ENCODE data around the gene HTRA3.

HTRA3 gene

DNA sequence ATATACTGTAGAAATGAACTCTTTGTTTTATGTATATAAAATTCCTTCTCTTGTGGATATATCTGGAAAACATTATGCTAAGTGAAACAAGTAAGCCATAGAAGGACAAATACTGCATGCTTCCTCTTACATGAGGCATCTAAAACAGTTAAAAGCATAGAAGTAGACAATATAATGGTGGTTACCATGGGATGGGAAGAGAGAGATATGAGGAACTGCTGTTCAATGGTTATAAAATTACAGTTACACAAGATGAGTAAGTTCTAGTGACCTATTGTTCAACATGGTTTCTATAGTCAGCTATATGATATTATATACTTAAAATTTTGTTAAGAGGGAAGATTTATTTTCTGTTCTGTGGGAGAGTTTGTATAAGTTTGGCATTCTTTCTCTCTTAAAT, 43.4 kb downstream of the HTRA3 start:
- TF ChIP-seq ZNF549 (tag by site-specific recombination; IDR thresholded peaks at IDR 0.05) (no peak), RBAK (tag by site-specific recombination; IDR thresholded peaks at IDR 0.05) (no peak), ZNF239 (tag by site-specific recombination; IDR thresholded peaks at IDR 0.05) (no peak), HOXA7 (CRISPR knock-in tag; IDR thresholded peaks at IDR 0.05; ENCODE audit: borderline replicate concordance) (no peak), MEIS1 (CRISPR knock-in tag; IDR thresholded peaks at IDR 0.05; ENCODE audit: borderline replicate concordance) (no peak), ZNF660 (tag by site-specific recombination; IDR thresholded peaks at IDR 0.05) (no peak), ZNF664 (tag by site-specific recombination; IDR thresholded peaks at IDR 0.05) (no peak), SP2 (tag by site-specific recombination; IDR thresholded peaks at IDR 0.05) (no peak), ZNF10 (tag by site-specific recombination; IDR thresholded peaks at IDR 0.05) (no peak), FEZF1 (tag by site-specific recombination; IDR thresholded peaks at IDR 0.05) (no peak), ZNF514 (tag by site-specific recombination; IDR thresholded peaks at IDR 0.05) (no peak), ZNF174 (tag by site-specific recombination; IDR thresholded peaks at IDR 0.05) (no peak), YY1 (tag by site-specific recombination; IDR thresholded peaks at IDR 0.05) (no peak), ZNF747 (tag by site-specific recombination; IDR thresholded peaks at IDR 0.05) (no peak), KLF9 (tag by site-specific recombination; IDR thresholded peaks at IDR 0.05; ENCODE audit: low read depth) (no peak), HOXC10 (CRISPR knock-in tag; IDR thresholded peaks at IDR 0.05) (no peak)
- TF ChIP-seq, protein P1, sequence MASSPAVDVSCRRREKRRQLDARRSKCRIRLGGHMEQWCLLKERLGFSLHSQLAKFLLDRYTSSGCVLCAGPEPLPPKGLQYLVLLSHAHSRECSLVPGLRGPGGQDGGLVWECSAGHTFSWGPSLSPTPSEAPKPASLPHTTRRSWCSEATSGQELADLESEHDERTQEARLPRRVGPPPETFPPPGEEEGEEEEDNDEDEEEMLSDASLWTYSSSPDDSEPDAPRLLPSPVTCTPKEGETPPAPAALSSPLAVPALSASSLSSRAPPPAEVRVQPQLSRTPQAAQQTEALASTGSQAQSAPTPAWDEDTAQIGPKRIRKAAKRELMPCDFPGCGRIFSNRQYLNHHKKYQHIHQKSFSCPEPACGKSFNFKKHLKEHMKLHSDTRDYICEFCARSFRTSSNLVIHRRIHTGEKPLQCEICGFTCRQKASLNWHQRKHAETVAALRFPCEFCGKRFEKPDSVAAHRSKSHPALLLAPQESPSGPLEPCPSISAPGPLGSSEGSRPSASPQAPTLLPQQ (tag by site-specific recombination; IDR thresholded peaks at IDR 0.05): no peak
- TF ChIP-seq, protein P2, sequence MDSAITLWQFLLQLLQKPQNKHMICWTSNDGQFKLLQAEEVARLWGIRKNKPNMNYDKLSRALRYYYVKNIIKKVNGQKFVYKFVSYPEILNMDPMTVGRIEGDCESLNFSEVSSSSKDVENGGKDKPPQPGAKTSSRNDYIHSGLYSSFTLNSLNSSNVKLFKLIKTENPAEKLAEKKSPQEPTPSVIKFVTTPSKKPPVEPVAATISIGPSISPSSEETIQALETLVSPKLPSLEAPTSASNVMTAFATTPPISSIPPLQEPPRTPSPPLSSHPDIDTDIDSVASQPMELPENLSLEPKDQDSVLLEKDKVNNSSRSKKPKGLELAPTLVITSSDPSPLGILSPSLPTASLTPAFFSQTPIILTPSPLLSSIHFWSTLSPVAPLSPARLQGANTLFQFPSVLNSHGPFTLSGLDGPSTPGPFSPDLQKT (IDR thresholded peaks at IDR 0.05; ENCODE audit: borderline replicate concordance, low read depth, low read length): no peak
- H3K9me3 ChIP-seq (ENCODE audit: control insufficient read depth, insufficient read depth, low read depth, low read length): no peaks in the 10 kb centered on the region
- no peaks in the 10 kb centered on the region for H3K36me3 ChIP-seq (ENCODE audit: control insufficient read depth in 2 of 2, insufficient read depth in 1 of 2, low read length in 2 of 2)
- ChIA-PET POLR2A (no interaction called here), CTCF (no interaction called here)
- no peak overlapping the region for H3K4me3 ChIP-seq (ENCODE audit: low read depth, low read length)
- H3K4me1 ChIP-seq (ENCODE audit: control insufficient read depth, insufficient read depth, low read length): no peaks in the 10 kb centered on the region; the same call in 1 of the 2 replicates
- no peak overlapping the region for H3K27ac ChIP-seq (ENCODE audit: extremely low read depth, low read depth, low read length)

DNA sequence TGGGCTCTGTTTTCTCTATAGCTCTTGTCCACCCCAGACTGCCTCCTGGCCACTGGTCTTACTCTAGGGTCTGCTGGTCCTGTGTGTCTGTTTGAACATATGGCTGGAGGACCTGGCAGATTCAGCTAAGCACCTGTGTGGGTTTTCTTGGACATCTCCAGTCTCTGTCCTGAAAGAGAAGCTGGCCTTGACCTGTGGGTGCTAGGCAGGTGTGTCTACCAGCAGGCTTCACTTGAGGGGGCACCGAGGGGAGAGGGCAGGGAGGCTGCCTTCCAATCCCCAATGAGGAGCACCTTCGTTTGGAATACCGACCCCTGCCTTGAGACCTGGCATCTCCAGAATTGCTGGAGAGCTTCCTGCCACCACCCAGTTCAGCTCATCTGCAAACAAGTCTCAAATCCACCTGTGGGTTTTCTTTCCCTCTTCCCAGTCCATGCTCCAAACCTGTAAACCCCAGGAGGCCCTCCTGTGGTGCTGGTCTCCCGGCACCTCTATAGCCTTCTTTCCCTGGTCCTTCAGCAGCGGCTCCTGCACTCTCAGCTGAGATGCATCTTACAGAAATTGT, 45.2 kb downstream of the HTRA3 start:
- CTCF ChIA-PET: interaction anchor here (0.6 to 1.1 kb wide), 2 partner anchors 73 to 95 kb away, joined by 3 to 4 read pairs; no protein-coding TSS in a partner anchor
- no peaks in the 10 kb centered on the region; the same call in 1 of the 2 replicates for H3K4me1 ChIP-seq (ENCODE audit: control insufficient read depth, insufficient read depth, low read length)

More for the DNA sequence above, 45.2 kb downstream of the HTRA3 start:
- Histone ChIP-seq H3K9me3 (ENCODE audit: control insufficient read depth, insufficient read depth, low read depth, low read length) (no peaks in the 10 kb centered on the region), H3K27ac (ENCODE audit: extremely low read depth, low read depth, low read length) (no peak overlapping the region), H3K36me3 (ENCODE audit: control insufficient read depth in 2 of 2, insufficient read depth in 1 of 2, low read length in 2 of 2) (no peaks in the 10 kb centered on the region), H3K4me3 (ENCODE audit: low read depth, low read length) (no peak overlapping the region)
- TF ChIP-seq, protein P3, sequence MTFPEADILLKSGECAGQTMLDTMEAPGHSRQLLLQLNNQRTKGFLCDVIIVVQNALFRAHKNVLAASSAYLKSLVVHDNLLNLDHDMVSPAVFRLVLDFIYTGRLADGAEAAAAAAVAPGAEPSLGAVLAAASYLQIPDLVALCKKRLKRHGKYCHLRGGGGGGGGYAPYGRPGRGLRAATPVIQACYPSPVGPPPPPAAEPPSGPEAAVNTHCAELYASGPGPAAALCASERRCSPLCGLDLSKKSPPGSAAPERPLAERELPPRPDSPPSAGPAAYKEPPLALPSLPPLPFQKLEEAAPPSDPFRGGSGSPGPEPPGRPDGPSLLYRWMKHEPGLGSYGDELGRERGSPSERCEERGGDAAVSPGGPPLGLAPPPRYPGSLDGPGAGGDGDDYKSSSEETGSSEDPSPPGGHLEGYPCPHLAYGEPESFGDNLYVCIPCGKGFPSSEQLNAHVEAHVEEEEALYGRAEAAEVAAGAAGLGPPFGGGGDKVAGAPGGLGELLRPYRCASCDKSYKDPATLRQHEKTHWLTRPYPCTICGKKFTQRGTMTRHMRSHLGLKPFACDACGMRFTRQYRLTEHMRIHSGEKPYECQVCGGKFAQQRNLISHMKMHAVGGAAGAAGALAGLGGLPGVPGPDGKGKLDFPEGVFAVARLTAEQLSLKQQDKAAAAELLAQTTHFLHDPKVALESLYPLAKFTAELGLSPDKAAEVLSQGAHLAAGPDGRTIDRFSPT (tag by site-specific recombination; IDR thresholded peaks at IDR 0.05): no peak
- peak; percentile 40 for TF ChIP-seq GLIS1 (tag by site-specific recombination; IDR thresholded peaks at IDR 0.05)
- POLR2A ChIA-PET: no interaction called here

All from HEK293 (cell line).